Parathyroid adenoma (tissue), 2 donors: ENCODE measurements around the gene TMEM52.
A peak's percentile ranks its signal among the peaks of the same experiment; 100 is the strongest.

ENCODE experiments used
- H2AFZ ChIP-seq: fragments of 300-600 bp; sonication (generic); one replicate; pipeline ENCODE4 v1.7.0; 2017; ENCODE audit warnings: antibody characterized with exemption, mild to moderate bottlenecking
- H3K27ac ChIP-seq: fragments of 300-600 bp; sonication (generic); one replicate; pipeline ENCODE4 v1.7.0; 2017
- H3K27me3 ChIP-seq: fragments of 300-600 bp; sonication (generic); one replicate; pipeline ENCODE4 v1.7.0; 2017; ENCODE audit warnings: low read length; ENCODE audit not compliant: control insufficient read depth, insufficient read depth
- H3K36me3 ChIP-seq: fragments of 300-600 bp; sonication (generic); one replicate; pipeline ENCODE4 v1.7.0; 2017; ENCODE audit warnings: low read length; ENCODE audit not compliant: control insufficient read depth, insufficient read depth
- H3K4me1 ChIP-seq: fragments of 300-600 bp; sonication (generic); one replicate; pipeline ENCODE4 v1.7.0; 2017; ENCODE audit warnings: control low read depth
- H3K4me2 ChIP-seq: fragments of 300-600 bp; sonication (generic); one replicate; pipeline ENCODE4 v1.7.0; 2017; ENCODE audit warnings: low read length
- H3K4me3 ChIP-seq: fragments of 300-600 bp; sonication (generic); one replicate; pipeline ENCODE4 v1.7.0; 2017; ENCODE audit warnings: low read depth, low read length
- H3K79me2 ChIP-seq: fragments of 300-600 bp; sonication (generic); one replicate; pipeline ENCODE4 v1.7.0; 2017; ENCODE audit warnings: control low read depth
- H3K9ac ChIP-seq: fragments of 300-600 bp; sonication (generic); one replicate; pipeline ENCODE4 v1.7.0; 2017; ENCODE audit warnings: mild to moderate bottlenecking
- H3K9me3 ChIP-seq: fragments of 300-600 bp; sonication (generic); one replicate; pipeline ENCODE4 v1.7.0; 2017; ENCODE audit warnings: low read length; ENCODE audit not compliant: control insufficient read depth
- CTCF ChIP-seq: fragments of 300-600 bp; sonication (generic); IDR thresholded peaks from one replicate; pipeline ENCODE4 v1.7.0; 2017; ENCODE audit warnings: antibody characterized with exemption, mild to moderate bottlenecking
- donor health status: primary hyperparathyroidism.

TMEM52 gene

DNA sequence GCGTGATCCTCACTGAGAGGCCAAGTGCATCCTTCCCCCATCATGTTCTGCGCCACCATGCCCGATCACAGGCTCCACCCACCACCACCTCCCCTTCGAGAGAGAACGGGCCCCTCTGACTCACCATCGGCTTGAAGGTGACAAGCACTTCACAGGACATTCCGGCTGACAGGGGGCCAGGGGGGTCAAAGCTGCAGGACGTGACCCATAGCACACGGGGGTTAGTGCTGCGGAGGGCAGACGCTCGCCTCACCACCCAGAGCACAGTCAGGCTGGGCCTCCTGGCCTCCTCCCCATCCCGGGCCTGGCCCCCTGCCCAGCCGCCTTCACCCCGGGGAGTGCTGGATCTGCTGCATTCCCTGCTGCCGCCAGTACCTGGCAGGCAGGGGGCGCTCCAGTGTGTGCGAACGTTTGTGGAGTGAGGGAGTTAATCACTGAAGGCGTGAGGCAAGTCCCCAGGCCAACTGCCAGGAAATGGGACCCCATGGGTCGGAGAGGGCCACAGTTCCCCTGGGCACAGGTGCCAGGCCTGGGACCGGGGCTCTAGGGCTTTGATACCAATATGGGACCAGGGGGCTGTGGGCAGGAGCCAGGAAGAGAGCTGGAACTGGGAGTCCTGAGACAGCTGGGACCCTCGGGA is 40.9 kb upstream of the TMEM52 start:
- Histone ChIP-seq H3K27ac (no peak overlapping the region), H3K9me3 (no peaks in the 10 kb centered on the region), H3K79me2 (no peaks in the 10 kb centered on the region), H3K27me3 (peaks cover 3% of the 10 kb centered on the region), H3K4me3 (no peak overlapping the region), H3K4me1 (no peaks in the 10 kb centered on the region), H2AFZ (no peak overlapping the region), H3K4me2 (no peak overlapping the region), H3K9ac (no peak overlapping the region), H3K36me3 (no peaks in the 10 kb centered on the region)
- TF ChIP-seq CTCF: peak; percentile 69

- Histone ChIP-seq H3K79me2 (no peaks in the 10 kb centered on the region), H3K4me2 (no peak overlapping the region), H3K4me3 (no peak overlapping the region), H3K9me3 (no peaks in the 10 kb centered on the region), H3K36me3 (no peaks in the 10 kb centered on the region), H3K4me1 (no peaks in the 10 kb centered on the region), H3K27ac (no peak overlapping the region), H3K9ac (no peak overlapping the region), H3K27me3 (no peaks in the 10 kb centered on the region), H2AFZ (no peak overlapping the region)
- TF ChIP-seq CTCF: no peak
These were observed 40.4 kb upstream of the TMEM52 start for GRCh38 chr1:1959459-1959839.

DNA sequence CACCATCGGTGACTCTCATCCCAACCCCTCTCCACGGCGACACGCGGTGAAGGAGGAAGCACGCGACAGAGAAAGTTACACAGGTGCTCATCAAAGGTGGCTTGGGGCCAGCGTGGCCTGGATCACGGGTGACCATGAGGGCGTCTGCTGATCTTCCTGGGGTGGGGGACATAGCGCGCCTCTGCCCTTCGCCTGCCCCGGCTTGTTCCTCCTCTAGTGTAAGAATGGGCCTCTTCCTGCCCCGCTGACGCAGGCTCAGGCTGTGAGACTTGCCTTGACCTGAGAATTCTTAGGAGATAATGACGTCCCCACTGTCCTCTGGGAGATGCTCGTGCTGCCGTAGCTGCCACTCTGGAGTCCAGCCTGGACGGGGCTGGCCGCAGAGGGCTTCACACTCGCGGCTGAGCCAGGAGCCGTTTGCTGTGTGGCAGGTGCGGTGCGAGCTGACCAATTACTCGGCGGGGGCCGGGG is 39.0 kb upstream of the TMEM52 start:
- no peaks in the 10 kb centered on the region for H3K36me3 ChIP-seq
- no peak overlapping the region for H3K27ac ChIP-seq
- H3K79me2 ChIP-seq: no peaks in the 10 kb centered on the region
- no peak overlapping the region for H3K4me2 ChIP-seq
- no peak for TF ChIP-seq CTCF
- no peaks in the 10 kb centered on the region for H3K4me1 ChIP-seq
- H3K27me3 ChIP-seq: no peaks in the 10 kb centered on the region
- H3K9me3 ChIP-seq: no peaks in the 10 kb centered on the region
- H3K4me3 ChIP-seq: no peak overlapping the region
- no peak overlapping the region for H3K9ac ChIP-seq
- no peak overlapping the region for H2AFZ ChIP-seq

DNA sequence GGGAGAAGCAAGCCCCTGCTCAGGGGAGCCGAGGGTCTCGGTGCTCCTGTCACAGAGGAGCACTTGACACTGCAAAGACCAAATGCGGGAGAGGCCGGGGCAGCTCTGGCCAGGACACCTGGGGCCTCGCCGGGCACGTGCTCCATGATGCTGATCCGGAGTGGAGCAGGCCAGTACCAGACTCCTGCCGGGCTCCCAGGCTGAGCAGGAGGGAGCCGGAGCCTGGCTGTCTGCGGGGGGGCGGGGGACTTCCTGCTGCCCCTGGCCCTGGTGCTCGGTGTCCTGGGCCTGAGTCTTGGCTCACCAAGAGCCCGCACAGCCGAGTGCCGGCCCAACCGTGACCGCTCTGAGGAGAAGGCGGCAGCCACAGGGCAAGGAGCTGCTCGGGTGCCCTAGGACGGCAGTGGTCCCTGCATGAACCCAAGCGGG is 38.5 kb upstream of the TMEM52 start:
- no peaks in the 10 kb centered on the region for H3K27me3 ChIP-seq
- H3K9ac ChIP-seq: no peak overlapping the region
- no peak for TF ChIP-seq CTCF

More for the DNA sequence above, 38.5 kb upstream of the TMEM52 start:
- Histone ChIP-seq H3K79me2 (no peaks in the 10 kb centered on the region), H3K4me2 (no peak overlapping the region), H3K27ac (no peak overlapping the region), H2AFZ (no peak overlapping the region), H3K4me1 (no peaks in the 10 kb centered on the region), H3K4me3 (no peak overlapping the region), H3K9me3 (no peaks in the 10 kb centered on the region), H3K36me3 (no peaks in the 10 kb centered on the region)
